ENCODE results near the gene DCLK2.

Gene DCLK2

DNA sequence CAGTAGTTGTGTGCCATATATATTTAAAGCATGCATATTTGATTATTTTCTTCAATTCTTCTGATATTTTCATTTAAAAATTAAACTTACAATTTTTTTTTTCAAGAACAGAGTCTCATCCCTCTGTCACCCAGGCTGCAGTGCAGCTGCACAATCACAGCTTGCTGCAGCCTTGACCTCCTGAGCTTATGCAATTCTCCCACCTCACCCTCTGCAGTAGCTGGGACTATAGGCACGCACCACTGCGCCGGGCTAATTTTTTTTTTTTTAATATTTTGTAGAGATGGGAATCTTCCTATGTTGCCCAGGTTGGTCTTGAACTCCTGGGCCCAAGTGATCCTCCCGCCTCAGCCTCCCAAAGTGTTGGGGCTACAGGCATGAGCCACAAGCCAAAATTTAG lies 5.8 kb upstream of the DCLK2 start:
- no peak overlapping the region for H3K9ac ChIP-seq (ENCODE audit: low read length)
- no peaks in the 10 kb centered on the region for H3K4me1 ChIP-seq (ENCODE audit: control insufficient read depth, insufficient read depth, low read length)
- H3K4me3 ChIP-seq (ENCODE audit: low read length): no peak overlapping the region
- H3K36me3 ChIP-seq (ENCODE audit: control insufficient read depth, insufficient read depth, low read length): no peaks in the 10 kb centered on the region
- H3K27me3 ChIP-seq (ENCODE audit: control insufficient read depth, insufficient read depth, low read length): peaks cover 6% of the 10 kb centered on the region
- no peaks in the 10 kb centered on the region for H3K9me3 ChIP-seq (ENCODE audit: control insufficient read depth, low read length)

DNA sequence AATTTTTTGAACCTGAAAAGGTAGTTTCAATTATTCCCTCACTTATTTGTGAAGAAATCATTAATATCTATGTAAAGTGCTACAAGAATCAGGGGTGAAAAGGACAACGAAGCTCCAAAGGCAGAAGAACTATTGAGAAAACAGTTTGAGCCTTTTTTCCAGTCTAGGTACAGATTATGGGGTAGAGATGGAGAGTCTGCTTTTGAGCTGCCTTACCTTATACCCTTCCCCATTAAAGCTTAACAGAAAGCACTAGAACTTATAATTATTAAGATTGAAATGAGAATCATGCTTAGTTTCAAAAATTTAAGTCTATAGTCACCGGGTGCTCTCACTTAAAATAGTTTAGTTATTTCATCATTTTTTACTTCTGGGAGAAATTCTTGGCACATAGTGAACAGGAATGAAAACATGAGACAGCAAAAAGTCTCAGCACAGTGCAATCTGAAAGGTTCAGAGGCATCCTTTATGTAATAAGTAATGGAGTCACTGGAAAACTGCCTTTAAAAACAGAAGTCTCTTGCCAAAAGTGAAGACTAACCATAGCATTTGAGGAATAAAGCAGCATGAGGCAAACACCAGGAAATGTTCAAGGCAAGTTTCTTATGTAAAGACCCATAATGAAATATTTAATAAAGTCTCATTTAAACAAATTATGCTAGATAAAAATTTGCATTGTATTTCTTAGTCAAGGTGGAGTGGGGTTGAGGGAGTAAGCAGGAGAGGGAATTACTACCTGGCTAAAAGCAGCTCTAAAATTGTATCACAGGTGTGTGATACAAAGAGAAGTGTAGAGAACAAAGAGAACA lies 5.1 kb upstream of the DCLK2 start:
- no peak overlapping the region for H3K4me3 ChIP-seq (ENCODE audit: low read length)
- H3K9me3 ChIP-seq (ENCODE audit: control insufficient read depth, low read length): no peaks in the 10 kb centered on the region

DNA sequence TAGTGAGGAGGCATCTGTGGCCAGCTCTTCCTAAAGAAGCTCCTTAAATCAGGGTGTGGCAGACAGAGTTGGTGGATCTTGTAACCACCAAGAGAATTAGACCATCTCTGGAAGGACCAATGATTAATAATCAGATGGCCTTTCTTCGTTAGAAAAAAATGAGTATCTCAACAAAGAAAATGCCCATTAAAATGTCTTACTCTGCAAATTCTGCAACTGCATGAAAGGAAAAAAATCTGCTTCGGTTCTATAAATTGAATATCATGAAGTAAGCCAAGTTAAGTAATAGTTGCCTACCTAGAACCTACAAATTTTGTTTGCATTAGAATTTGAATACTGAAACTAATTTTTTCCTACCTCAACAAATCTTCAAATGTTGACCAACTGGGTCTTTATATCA lies 4.2 kb upstream of the DCLK2 start:
- H3K9ac ChIP-seq (ENCODE audit: low read length): no peak overlapping the region
- H3K4me1 ChIP-seq (ENCODE audit: control insufficient read depth, insufficient read depth, low read length): no peaks in the 10 kb centered on the region
- H3K9me3 ChIP-seq (ENCODE audit: control insufficient read depth, low read length): no peaks in the 10 kb centered on the region
- no peaks in the 10 kb centered on the region for H3K36me3 ChIP-seq (ENCODE audit: control insufficient read depth, insufficient read depth, low read length)
- H3K27me3 ChIP-seq (ENCODE audit: control insufficient read depth, insufficient read depth, low read length): peaks cover 17% of the 10 kb centered on the region
- H3K4me3 ChIP-seq (ENCODE audit: low read length): no peak overlapping the region

More for the DNA sequence above, 5.1 kb upstream of the DCLK2 start:
- no peaks in the 10 kb centered on the region for H3K36me3 ChIP-seq (ENCODE audit: control insufficient read depth, insufficient read depth, low read length)
- no peak overlapping the region for H3K9ac ChIP-seq (ENCODE audit: low read length)
- H3K27me3 ChIP-seq (ENCODE audit: control insufficient read depth, insufficient read depth, low read length): peaks cover 12% of the 10 kb centered on the region
- no peaks in the 10 kb centered on the region for H3K4me1 ChIP-seq (ENCODE audit: control insufficient read depth, insufficient read depth, low read length)

DNA sequence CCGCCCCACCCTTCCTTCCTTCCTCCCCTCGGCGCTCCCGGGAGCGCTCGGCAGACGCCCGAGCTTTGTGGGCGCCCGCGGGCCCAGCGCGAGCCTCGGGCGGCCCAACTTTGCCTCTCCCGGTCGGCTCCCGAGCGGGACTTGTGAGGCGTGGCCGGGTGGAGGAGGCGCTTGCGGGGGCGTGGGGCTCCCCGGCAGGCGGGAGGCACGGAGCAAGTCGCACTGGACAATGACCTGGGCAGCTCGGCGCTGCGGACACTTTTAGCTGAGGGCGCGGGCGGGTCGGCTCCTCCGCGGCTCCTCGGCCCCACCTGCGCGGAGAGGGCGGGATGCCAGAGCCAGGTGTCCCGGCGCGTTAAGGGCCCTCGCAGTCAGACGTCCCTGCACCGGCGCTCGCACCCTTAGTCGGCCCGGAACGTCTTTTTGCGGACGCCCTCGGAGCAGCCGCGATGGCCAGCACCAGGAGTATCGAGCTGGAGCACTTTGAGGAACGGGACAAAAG lies 385 bp downstream of the DCLK2 start:
- H3K27me3 ChIP-seq (ENCODE audit: control insufficient read depth, insufficient read depth, low read length): peaks cover 24% of the 10 kb centered on the region
- peaks cover 4% of the 10 kb centered on the region for H3K4me1 ChIP-seq (ENCODE audit: control insufficient read depth, insufficient read depth, low read length)
- H3K36me3 ChIP-seq (ENCODE audit: control insufficient read depth, insufficient read depth, low read length): no peaks in the 10 kb centered on the region
- no peaks in the 10 kb centered on the region for H3K9me3 ChIP-seq (ENCODE audit: control insufficient read depth, low read length)
- H3K9ac ChIP-seq (ENCODE audit: low read length): peak overlapping the region; percentile 25
- H3K4me3 ChIP-seq (ENCODE audit: low read length): no peak overlapping the region

DNA sequence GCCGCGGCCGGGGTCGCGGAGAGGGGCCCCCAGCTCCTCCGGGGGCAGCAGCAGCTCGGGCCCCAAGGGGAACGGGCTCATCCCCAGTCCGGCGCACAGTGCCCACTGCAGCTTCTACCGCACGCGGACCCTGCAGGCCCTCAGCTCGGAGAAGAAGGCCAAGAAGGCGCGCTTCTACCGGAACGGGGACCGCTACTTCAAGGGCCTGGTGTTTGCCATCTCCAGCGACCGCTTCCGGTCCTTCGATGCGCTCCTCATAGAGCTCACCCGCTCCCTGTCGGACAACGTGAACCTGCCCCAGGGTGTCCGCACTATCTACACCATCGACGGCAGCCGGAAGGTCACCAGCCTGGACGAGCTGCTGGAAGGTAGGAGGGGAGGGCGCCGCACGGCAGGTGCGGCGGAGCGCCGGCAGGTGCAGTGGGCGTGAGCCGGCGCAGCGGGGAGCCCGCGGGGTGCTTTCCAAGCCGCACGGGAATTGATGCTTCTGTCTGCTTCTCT lies 886 bp downstream of the DCLK2 start:
- Histone ChIP-seq H3K4me1 (ENCODE audit: control insufficient read depth, insufficient read depth, low read length) (peaks cover 4% of the 10 kb centered on the region), H3K9me3 (ENCODE audit: control insufficient read depth, low read length) (no peaks in the 10 kb centered on the region), H3K36me3 (ENCODE audit: control insufficient read depth, insufficient read depth, low read length) (no peaks in the 10 kb centered on the region), H3K9ac (ENCODE audit: low read length) (peak overlapping the region; percentile 25), H3K4me3 (ENCODE audit: low read length) (no peak overlapping the region), H3K27me3 (ENCODE audit: control insufficient read depth, insufficient read depth, low read length) (peaks cover 24% of the 10 kb centered on the region)

DNA sequence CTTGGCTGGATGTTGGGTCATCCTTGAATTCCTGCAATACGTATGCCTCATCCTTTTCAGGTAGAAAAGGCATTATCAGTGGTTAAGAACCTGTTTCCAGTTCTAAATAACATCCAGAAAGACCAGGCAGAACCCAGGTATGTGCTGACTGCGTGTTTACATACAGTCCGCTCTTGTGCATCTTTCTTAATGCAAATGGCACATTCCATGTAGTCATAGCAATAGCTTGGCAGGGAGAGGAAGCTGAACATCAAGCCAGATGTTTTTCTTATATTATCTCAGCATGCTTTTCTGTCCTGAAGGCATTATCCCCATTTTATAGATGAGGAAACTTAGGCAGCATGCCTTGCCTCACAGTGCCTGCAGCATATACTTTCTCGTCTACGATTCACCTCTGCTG lies 2.1 kb downstream of the DCLK2 start:
- H3K4me3 ChIP-seq (ENCODE audit: low read length): no peak overlapping the region
- H3K36me3 ChIP-seq (ENCODE audit: control insufficient read depth, insufficient read depth, low read length): no peaks in the 10 kb centered on the region
- no peak overlapping the region for H3K9ac ChIP-seq (ENCODE audit: low read length)
- no peaks in the 10 kb centered on the region for H3K9me3 ChIP-seq (ENCODE audit: control insufficient read depth, low read length)
- H3K27me3 ChIP-seq (ENCODE audit: control insufficient read depth, insufficient read depth, low read length): peaks cover 24% of the 10 kb centered on the region
- H3K4me1 ChIP-seq (ENCODE audit: control insufficient read depth, insufficient read depth, low read length): peaks cover 4% of the 10 kb centered on the region

DNA sequence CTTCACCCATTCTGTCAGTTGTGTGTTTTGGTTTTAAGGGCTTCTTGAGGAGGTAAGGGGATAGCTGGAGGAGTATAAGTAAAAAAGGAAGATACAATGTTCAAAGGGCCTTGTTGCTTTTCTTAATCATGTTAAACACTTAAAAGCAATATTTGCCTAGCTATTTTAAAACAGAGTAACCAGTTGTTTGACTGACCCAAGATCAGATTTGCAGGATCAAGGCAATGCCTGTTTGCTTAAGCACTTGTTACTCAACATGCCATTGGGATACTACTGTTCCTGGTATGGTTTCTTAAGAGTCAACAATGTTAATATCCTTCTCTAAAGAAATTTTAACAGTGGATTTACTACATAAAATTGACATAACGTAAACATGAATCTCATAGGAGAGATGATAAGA lies 2.6 kb downstream of the DCLK2 start:
- no peak overlapping the region for H3K9ac ChIP-seq (ENCODE audit: low read length)
- H3K36me3 ChIP-seq (ENCODE audit: control insufficient read depth, insufficient read depth, low read length): no peaks in the 10 kb centered on the region
- no peak overlapping the region for H3K4me3 ChIP-seq (ENCODE audit: low read length)
- no peaks in the 10 kb centered on the region for H3K9me3 ChIP-seq (ENCODE audit: control insufficient read depth, low read length)
- H3K4me1 ChIP-seq (ENCODE audit: control insufficient read depth, insufficient read depth, low read length): peaks cover 4% of the 10 kb centered on the region
- peaks cover 24% of the 10 kb centered on the region for H3K27me3 ChIP-seq (ENCODE audit: control insufficient read depth, insufficient read depth, low read length)

DNA sequence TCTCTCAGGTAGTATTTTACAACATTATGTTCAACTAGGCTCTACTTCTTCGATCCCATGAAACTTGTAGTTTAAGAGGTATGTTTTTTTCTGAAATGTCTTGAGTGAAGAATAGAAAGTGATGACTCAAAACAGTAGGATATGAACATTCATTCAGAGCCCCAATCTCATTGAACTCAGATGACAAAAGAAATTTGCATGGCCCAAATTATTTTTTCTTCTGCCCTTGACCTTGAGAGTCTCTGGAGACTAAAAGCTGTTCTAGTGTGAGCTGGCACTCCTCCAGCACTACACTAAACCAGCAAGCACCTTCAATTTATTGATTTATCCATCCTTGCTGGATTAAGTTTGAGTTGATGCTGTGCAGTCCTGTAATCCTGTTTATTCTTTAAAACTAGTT lies 4.0 kb downstream of the DCLK2 start:
- peaks cover 4% of the 10 kb centered on the region for H3K4me1 ChIP-seq (ENCODE audit: control insufficient read depth, insufficient read depth, low read length)
- H3K36me3 ChIP-seq (ENCODE audit: control insufficient read depth, insufficient read depth, low read length): no peaks in the 10 kb centered on the region
- H3K9me3 ChIP-seq (ENCODE audit: control insufficient read depth, low read length): no peaks in the 10 kb centered on the region
- H3K9ac ChIP-seq (ENCODE audit: low read length): no peak overlapping the region
- no peak overlapping the region for H3K4me3 ChIP-seq (ENCODE audit: low read length)
- H3K27me3 ChIP-seq (ENCODE audit: control insufficient read depth, insufficient read depth, low read length): peaks cover 20% of the 10 kb centered on the region

DNA sequence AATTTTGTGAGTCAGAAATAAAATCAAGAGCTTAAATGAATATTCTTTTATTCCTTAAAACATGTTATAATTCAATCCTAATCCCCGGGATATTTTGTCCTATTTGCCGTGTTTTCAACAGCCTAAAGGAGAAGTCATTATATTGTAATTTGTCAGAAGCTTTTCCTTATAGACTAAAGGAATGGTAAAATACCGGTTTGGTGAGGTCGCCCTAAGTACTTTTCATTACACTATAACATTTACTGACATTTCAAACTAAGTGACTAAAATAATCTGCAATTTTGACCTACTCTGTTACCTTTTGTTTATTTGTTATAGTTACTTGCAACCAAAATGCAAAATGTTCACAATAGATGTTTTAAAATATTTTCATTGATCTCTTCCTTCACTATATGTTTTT lies 8.8 kb downstream of the DCLK2 start:
- no peaks in the 10 kb centered on the region for H3K36me3 ChIP-seq (ENCODE audit: control insufficient read depth, insufficient read depth, low read length)
- no peak overlapping the region for H3K9ac ChIP-seq (ENCODE audit: low read length)
- H3K4me3 ChIP-seq (ENCODE audit: low read length): no peak overlapping the region
- no peaks in the 10 kb centered on the region for H3K27me3 ChIP-seq (ENCODE audit: control insufficient read depth, insufficient read depth, low read length)
- H3K4me1 ChIP-seq (ENCODE audit: control insufficient read depth, insufficient read depth, low read length): no peaks in the 10 kb centered on the region
- no peaks in the 10 kb centered on the region for H3K9me3 ChIP-seq (ENCODE audit: control insufficient read depth, low read length)

DNA sequence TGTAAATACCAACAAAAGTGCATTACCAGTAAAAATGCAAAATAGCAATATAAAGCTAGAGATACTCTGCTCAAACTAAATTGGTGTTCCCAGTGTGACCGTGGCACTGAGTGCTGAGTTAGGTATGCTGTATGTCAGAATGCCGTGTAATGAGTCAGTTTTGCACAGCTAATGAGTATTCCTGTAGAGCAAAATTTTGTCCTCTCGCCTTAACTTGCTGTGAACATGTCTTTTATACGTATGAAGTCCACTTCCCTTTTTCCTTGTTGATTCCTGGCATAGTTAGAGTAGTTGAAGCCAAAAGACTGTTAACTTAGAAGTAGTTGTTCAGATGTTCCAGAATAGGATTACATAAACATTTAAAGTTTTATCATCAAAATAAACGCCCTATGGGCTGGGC lies 11.5 kb downstream of the DCLK2 start:
- no peak overlapping the region for H3K9ac ChIP-seq (ENCODE audit: low read length)
- no peaks in the 10 kb centered on the region for H3K4me1 ChIP-seq (ENCODE audit: control insufficient read depth, insufficient read depth, low read length)
- no peaks in the 10 kb centered on the region for H3K27me3 ChIP-seq (ENCODE audit: control insufficient read depth, insufficient read depth, low read length)
- no peaks in the 10 kb centered on the region for H3K9me3 ChIP-seq (ENCODE audit: control insufficient read depth, low read length)
- no peaks in the 10 kb centered on the region for H3K36me3 ChIP-seq (ENCODE audit: control insufficient read depth, insufficient read depth, low read length)
- H3K4me3 ChIP-seq (ENCODE audit: low read length): no peak overlapping the region

DNA sequence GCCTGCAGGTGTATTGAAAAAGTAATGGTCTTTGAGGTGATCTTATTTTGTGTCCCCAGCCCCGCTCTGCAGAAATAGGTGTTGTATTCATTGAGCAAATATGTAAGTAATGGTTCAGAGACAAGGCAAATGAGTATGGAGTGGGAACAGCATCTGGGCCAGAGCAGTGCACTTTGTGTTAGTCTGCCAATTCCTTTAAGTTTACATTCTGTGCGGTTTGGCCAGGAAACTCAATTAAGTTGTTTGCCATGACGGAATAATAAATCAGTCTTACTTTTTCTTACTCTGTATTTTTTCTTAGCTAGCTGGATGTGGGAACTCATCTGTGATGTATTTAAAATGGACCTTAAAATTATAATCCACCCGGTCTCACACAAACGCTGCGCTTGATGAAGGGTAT lies 12.6 kb downstream of the DCLK2 start:
- Histone ChIP-seq H3K4me1 (ENCODE audit: control insufficient read depth, insufficient read depth, low read length) (no peaks in the 10 kb centered on the region), H3K36me3 (ENCODE audit: control insufficient read depth, insufficient read depth, low read length) (no peaks in the 10 kb centered on the region), H3K9ac (ENCODE audit: low read length) (no peak overlapping the region), H3K9me3 (ENCODE audit: control insufficient read depth, low read length) (no peaks in the 10 kb centered on the region), H3K27me3 (ENCODE audit: control insufficient read depth, insufficient read depth, low read length) (no peaks in the 10 kb centered on the region), H3K4me3 (ENCODE audit: low read length) (no peak overlapping the region)

DNA sequence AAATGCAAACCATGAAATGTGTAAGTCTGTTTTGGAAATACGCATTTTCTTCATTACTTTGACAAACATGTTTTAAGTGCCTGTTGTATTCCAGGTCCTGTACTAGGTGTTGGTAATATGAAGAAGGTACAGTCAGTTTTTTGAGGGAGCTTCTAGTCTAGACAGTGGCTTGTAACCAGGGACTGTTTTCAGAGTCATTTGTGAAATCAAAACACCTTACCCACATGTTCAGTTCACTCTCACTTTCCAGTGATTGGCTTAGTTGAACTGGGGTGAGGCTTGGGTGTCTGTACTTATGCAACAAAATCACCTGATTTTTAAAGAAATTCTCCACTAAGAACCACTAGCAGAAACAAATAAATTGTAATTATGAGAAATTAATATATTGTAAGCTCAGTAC lies 16.4 kb downstream of the DCLK2 start:
- Histone ChIP-seq H3K9ac (ENCODE audit: low read length) (no peak overlapping the region), H3K9me3 (ENCODE audit: control insufficient read depth, low read length) (no peaks in the 10 kb centered on the region), H3K4me1 (ENCODE audit: control insufficient read depth, insufficient read depth, low read length) (no peaks in the 10 kb centered on the region), H3K36me3 (ENCODE audit: control insufficient read depth, insufficient read depth, low read length) (no peaks in the 10 kb centered on the region), H3K4me3 (ENCODE audit: low read length) (no peak overlapping the region), H3K27me3 (ENCODE audit: control insufficient read depth, insufficient read depth, low read length) (no peaks in the 10 kb centered on the region)
